GM23338 (cell line): ENCODE results near the gene PLA2G2A.

ENCODE experiments used
- CREB1 ChIP-seq: fragments of 250-450 bp; sonication (Bioruptor Pico); IDR thresholded peaks from 2 replicates; pipeline ENCODE4 v1.5.0; 2020; ENCODE audit warnings: low read depth, mild to moderate bottlenecking, moderate library complexity
- CTCF ChIP-seq, 2 experiments: fragments of 200-600 bp in 1 of 2; sonication (generic) in 1 of 2; conservative IDR thresholded peaks; 2 replicates each; pipeline versions ENCODE4 v1.5.1 to v1.6.1; 2016 to 2017; ENCODE audit warnings: antibody characterized with exemption in 2 of 2, low read depth in 2 of 2, mild to moderate bottlenecking in 2 of 2, moderate library complexity in 1 of 2
- ETS1 ChIP-seq: IDR thresholded peaks from 2 replicates; pipeline ENCODE4 v1.6.1; 2016; ENCODE audit warnings: antibody characterized with exemption
- EZH2 ChIP-seq: fragments of 200-600 bp; sonication (generic); IDR thresholded peaks from one replicate; pipeline ENCODE4 v1.8.0; 2017; ENCODE audit warnings: antibody characterized with exemption, mild to moderate bottlenecking, low read depth; ENCODE audit not compliant: unreplicated experiment
- EZH2phosphoT487 ChIP-seq: fragments of 200-600 bp; sonication (generic); IDR thresholded peaks from one replicate; pipeline ENCODE4 v1.8.1; 2018; ENCODE audit warnings: antibody characterized with exemption; ENCODE audit not compliant: unreplicated experiment
- JUNB ChIP-seq: IDR thresholded peaks from one replicate; pipeline ENCODE4 v1.6.1; 2016; ENCODE audit warnings: antibody characterized with exemption; ENCODE audit not compliant: unreplicated experiment
- NANOG ChIP-seq: IDR thresholded peaks from 2 replicates; pipeline ENCODE4 v1.6.1; 2016; ENCODE audit warnings: antibody characterized with exemption, borderline replicate concordance
- POLR2AphosphoS5 ChIP-seq: IDR thresholded peaks from 2 replicates; pipeline ENCODE4 v1.6.1; 2016; ENCODE audit warnings: antibody characterized with exemption, low read depth
- REST ChIP-seq: IDR thresholded peaks from one replicate; pipeline ENCODE4 v1.6.1; 2018; ENCODE audit warnings: antibody characterized with exemption; ENCODE audit not compliant: unreplicated experiment
- STAT1 ChIP-seq: IDR thresholded peaks from one replicate; pipeline ENCODE4 v1.6.1; 2016; ENCODE audit warnings: antibody characterized with exemption; ENCODE audit not compliant: unreplicated experiment
- ZNF114 ChIP-seq: fragments of 250-450 bp; sonication (Bioruptor Pico); IDR thresholded peaks from 2 replicates; pipeline ENCODE4 v1.5.0; 2020; ENCODE audit warnings: mild to moderate bottlenecking, moderate library complexity
- ZNF331 ChIP-seq: fragments of 250-450 bp; sonication (Bioruptor Pico); IDR thresholded peaks from 2 replicates; pipeline ENCODE4 v1.5.0; 2020; ENCODE audit warnings: low read depth, mild to moderate bottlenecking, moderate library complexity
- ZNF462 ChIP-seq: fragments of 250-450 bp; sonication (Bioruptor Pico); IDR thresholded peaks from 2 replicates; pipeline ENCODE4 v1.5.0; 2020; ENCODE audit warnings: mild to moderate bottlenecking, moderate library complexity

GRCh38 chr1:19963636-19964035 is 15.8 kb downstream of the PLA2G2A start:
- TF ChIP-seq POLR2AphosphoS5 (no peak), EZH2 (no peak), ZNF331 (CRISPR knock-in tag) (no peak), CTCF (conservative IDR thresholded peaks at IDR 0.05; ENCODE audit: low read depth in 2 of 2) (no peak), ETS1 (no peak), STAT1 (no peak), REST (no peak), JUNB (no peak), EZH2phosphoT487 (no peak), NANOG (no peak), CREB1 (no peak), ZNF462 (CRISPR knock-in tag) (no peak), ZNF114 (CRISPR knock-in tag) (no peak)
